ENCODE measurements around the gene PLXDC1. TPM values are rescaled to one million over a fixed set of nuclear protein-coding genes. Genes with fewer than 3 reads are reported as not detected.

The PLXDC1 gene
- total and polyA plus RNA-seq, 2 experiments from 2014 or later: 0.28 to 0.91 TPM

DNA sequence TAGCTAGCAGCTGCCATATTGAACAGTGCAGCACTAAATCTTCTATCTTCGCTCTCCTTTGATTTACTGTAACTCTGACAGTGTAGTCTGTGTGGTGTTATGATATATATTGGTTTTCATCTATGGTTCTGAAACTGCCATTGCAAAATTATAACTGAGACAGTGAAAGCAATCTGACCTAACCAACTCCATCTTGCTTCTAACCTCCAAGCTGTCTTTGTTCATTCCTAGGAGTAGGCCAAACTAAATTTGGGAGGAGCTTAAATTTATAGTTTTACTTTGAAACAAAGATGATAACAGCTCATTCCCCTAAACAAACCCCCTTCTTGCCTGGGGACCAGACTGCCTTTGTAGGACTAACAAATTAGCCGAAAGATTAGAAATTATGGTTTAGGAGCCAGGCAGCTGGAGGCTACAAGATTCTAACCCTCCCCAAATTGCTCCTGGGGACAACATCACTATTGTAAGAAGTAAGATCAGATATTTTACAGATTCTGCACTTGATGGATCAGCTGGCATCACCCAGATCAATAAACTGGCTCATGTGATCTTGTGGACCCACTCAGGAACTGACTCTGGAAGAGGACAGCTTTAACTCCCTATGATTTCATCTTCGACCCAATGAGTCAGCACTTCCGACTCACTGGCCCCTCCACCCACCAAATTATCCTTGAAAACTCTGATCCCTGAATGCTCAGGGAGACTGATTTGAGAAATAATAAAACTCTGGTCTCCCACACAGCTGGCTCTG lies 137.2 kb downstream of the PLXDC1 start (continued):
- TF ChIP-seq ZNF462 (CRISPR knock-in tag; IDR thresholded peaks at IDR 0.05) (no peak), EZH2 (IDR thresholded peaks at IDR 0.05; ENCODE audit: low read depth, unreplicated experiment) (no peak), CREB1 (CRISPR knock-in tag; IDR thresholded peaks at IDR 0.05; ENCODE audit: low read depth) (no peak), ETS1 (IDR thresholded peaks at IDR 0.05) (no peak)

Small RNA genes lying within 50 kb of the gene (small RNA-seq; reads per million reads assigned to genes)
- gene AC091178.1 (ENCODE audit: low replicate concordance): not detected

Other genes with a start within 250 kb of the PLXDC1 start
- not detected in 2 replicates for gene FBXO47, start 184.2 kb downstream of the PLXDC1 start, total RNA-seq (2014; rRNA removed; shearing (Covaris generic))
- gene FBXO47, start 184.2 kb downstream of the PLXDC1 start, polyA plus RNA-seq (2016; fragmentation: Nextera tagmentation; extraction: Ambion mirVana): not detected in 2 replicates
- gene ARL5C, start 14.5 kb upstream of the PLXDC1 start, total RNA-seq (2014; rRNA removed; shearing (Covaris generic)): not detected in 2 replicates
- gene ARL5C, start 14.5 kb upstream of the PLXDC1 start, polyA plus RNA-seq (2016; fragmentation: Nextera tagmentation; extraction: Ambion mirVana): not detected in 2 replicates
- 12.5 and 13.1 TPM in 2 replicates for gene CACNB1, start 46.0 kb upstream of the PLXDC1 start, total RNA-seq (2014; rRNA removed; shearing (Covaris generic))
- 7.8 and 8.4 TPM in 2 replicates for gene CACNB1, start 46.0 kb upstream of the PLXDC1 start, polyA plus RNA-seq (2016; fragmentation: Nextera tagmentation; extraction: Ambion mirVana)
- 1,594 and 1,843 TPM in 2 replicates for gene RPL19, start 48.6 kb upstream of the PLXDC1 start, total RNA-seq (2014; rRNA removed; shearing (Covaris generic))
- 2,627 and 2,838 TPM in 2 replicates for gene RPL19, start 48.6 kb upstream of the PLXDC1 start, polyA plus RNA-seq (2016; fragmentation: Nextera tagmentation; extraction: Ambion mirVana)
- gene STAC2, start 74.3 kb upstream of the PLXDC1 start, total RNA-seq (2014; rRNA removed; shearing (Covaris generic)): 1.7 and 3.1 TPM in 2 replicates
- 1.9 and 2.0 TPM in 2 replicates for gene STAC2, start 74.3 kb upstream of the PLXDC1 start, polyA plus RNA-seq (2016; fragmentation: Nextera tagmentation; extraction: Ambion mirVana)
- 6.9 and 7.7 TPM in 2 replicates for gene FBXL20, start 250.0 kb upstream of the PLXDC1 start, total RNA-seq (2014; rRNA removed; shearing (Covaris generic))
- 2.9 and 4.3 TPM in 2 replicates for gene FBXL20, start 250.0 kb upstream of the PLXDC1 start, polyA plus RNA-seq (2016; fragmentation: Nextera tagmentation; extraction: Ambion mirVana)